HG02623 (cell line): Measurements from ENCODE around the gene PRKACA.
A peak's percentile ranks its signal among the peaks of the same experiment; 100 is the strongest.

ENCODE experiments used
- ATAC-seq: cut with Tn5 transposase; IDR thresholded peaks from one replicate; pipeline ENCODE4 v1.9.1; 2021; ENCODE audit warnings: moderate library complexity; ENCODE audit not compliant: unreplicated experiment

PRKACA gene

DNA sequence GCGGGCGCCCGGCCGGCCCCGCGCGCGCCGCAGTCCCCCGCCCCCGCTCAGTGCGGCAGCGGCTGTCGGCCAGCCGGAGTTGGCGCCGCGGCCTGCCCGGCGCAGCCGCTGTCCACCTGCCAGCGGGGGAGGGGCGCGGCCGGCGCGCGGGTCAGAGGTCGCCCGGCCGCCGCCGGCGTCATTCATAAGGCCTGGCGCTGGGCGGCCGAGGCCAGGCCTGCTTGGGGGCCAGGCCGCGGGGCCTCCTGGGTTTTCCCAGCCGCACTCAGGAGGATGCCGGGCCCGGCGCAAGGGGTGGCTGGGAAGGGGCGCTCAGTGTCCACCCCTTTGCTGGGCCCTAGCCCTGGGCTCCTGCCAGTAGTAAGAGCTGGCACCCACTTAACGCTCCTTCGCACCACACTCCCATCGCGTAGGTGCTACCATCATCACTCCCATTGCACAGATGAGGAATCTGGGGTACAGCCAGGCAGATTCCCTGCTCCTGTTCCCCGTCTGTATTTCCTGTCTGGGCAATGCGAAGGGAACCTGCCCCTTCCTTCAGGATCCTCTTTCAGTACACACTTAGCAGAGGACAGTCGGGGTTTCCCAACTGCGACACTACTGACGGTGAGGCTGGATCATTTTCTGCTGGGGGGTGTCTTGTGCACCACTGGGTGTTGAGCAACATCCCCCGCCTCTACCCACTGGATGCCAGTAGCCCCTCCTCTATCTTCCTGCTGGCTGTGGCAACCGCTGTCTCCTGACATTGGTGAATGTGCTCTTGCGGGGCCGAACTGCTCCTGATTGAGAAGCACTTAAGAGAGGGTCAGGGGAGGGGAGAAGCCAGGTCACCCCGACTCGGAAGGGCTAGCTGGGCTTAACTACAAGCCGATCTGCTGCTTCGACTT is 846 bp upstream of the PRKACA start:
- peak; percentile 27 for ATAC-seq

DNA sequence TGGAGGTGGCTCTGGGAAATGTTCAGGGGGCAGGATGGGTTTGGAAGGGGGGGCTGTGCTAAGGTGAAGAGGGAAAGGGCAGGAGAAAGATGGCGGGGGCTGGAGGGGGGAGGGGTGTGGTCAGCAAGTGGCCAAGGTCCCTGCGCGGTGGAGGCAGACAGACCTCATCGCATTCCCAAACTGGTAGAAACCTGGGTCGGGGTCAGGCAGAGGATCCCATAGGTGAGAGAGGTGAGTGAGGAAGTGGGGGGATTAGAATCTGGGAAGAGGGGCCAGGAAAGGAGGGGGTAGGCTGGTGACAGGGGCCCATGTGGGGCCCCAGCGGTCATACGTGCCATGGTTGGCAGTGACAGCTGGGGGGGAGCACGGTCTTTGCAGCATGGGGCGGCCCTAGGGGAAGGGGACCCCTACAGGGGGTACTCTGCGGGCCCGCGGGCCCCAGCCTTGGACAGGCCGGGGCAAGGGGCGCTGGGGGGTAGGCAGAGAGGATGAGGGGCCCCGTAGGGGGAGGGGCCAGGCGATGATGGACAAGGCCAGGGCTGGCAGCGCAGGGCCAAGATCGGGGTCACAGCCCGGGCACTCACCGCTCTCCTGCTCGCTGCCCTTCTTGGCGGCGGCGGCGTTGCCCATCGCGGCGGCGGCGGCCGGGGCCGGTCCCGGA is 514 bp downstream of the PRKACA start:
- peak; percentile 4 for ATAC-seq

DNA sequence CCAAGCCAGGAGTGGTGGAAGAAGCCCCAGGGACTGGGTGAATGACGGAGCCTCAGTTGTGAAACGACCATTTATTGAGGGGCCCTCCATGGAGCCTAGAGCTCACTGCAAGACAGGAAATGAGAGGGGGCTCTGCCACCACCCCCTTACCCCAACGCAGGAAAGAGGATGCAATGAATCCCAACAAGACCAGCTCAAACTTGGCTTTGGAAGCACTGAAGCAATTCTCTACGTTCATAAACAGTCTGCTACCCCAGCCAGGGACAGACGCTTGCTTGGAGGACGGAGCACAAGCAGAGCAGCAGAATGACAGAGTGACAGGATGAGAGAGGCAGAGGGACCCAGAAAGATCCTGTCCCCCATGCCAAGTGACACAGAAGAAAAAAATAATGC is 1.0 kb downstream of the PRKACA start:
- ATAC-seq, result no peak

DNA sequence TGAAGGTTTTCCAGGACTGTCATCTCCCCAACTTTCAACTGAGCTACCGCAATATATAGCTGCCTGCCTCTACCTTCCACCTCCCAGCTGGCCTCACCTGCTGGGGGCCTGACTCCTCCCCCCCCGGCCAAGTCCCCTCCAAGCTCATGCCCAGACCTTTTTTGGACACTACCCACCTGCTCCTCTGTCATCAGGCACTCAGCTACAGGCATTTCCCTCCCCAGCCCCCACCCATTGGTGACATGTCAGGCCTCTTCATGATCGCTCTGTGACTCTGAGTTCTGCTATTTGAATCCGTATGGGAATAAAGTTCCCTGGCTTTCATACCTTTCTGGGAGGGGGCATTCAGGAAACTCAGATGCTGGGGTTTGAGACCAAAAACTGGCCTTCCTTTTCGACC is 1.8 kb downstream of the PRKACA start:
- no peak for ATAC-seq

DNA sequence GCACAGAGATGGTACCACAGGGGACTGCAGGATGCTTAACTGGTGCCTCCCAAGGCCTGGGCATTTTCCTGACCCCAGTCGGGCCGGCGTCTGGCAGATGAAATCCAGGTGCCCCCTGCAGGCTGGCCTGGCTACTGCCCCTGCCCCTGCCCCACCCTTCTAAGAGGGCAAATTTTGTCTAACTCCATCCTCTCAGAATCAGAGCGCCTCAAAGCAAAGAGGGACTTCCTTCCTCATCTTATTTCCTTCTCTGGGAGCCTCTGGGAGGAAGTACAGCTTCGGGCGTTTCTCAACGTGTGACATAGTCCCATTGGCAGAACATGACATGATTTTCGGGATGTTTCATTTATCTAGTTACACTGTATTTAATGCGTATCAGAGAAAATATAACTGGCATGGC is 2.7 kb downstream of the PRKACA start:
- no peak for ATAC-seq

DNA sequence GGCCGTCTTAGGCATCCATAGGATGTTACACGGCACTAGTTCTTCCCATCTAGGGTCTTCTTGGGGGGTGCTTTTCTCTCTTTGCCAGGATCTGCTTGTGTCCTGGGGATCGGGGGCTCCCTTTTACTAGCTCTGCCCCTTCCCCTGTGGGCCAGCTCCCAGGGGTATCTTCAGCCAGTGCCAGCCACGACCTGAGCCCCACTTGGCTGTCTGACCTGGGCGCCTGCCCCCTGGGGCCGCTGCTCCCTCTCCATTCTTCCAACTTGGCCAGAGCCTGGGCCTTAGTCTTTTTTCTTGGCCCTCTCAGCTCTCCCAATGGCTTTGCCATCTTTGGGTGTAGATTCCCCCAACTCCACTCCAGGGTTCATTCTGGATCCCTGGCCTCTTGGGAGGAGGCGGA is 3.1 kb downstream of the PRKACA start:
- ATAC-seq, result no peak

DNA sequence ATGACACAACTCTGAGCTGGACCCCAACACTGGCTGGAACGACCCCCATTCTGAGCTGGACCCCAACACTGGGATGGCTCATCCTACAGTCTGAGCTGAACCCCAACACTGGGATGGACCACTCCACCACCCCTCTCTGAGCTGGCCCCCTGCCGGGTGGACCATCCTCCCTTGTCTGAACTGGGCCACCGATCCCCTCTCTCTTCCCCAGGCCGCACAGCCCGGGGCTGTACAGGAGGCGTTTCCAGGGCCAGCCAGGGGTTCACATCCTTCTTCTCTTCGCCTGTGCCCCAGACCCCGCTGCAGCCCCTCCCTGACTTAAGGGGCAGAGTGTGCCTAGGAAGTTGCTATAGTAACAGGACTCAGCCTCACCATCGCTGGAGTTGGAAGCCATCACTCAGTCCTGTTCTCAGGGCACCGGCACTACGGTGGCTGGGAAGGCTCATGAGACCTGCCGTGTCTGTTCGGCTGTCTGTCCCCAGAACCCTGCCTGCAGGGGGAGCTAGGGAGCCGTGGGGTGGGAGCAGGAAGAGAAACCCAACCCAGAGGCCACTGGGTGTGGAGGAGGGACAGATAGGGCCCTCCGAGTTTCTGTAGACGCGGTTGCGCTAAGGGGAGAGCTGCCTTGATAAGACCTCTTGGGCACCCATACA is 3.7 kb downstream of the PRKACA start:
- no peak for ATAC-seq

DNA sequence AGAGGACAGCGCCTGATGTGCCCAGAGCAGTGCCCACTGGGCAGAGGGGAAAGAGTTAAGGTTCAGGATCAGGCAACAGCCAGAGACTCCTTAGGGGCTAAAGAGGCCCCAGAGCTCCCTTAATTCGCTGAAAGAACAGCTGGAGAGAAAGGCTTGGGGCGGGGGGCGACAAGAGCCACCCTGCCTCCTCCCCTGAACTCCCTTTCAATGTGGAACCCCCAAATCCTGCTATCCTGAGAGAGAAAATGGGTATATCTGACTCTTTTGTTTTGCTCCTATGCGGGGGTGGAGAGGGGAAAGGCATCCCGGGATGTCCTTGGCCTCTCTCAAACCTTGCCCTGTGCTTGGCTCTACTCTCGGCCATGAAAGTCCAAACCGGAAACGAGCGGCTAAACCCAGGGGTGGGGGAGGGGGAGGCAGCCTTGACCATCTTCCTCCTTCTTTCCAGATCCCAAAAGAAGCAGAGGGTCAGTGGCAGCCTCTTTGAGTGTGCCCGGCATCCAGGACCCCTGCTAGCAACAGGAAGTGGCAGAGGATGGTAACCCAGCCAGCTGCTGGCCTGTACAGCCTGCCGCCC is 4.7 kb downstream of the PRKACA start:
- no peak for ATAC-seq

DNA sequence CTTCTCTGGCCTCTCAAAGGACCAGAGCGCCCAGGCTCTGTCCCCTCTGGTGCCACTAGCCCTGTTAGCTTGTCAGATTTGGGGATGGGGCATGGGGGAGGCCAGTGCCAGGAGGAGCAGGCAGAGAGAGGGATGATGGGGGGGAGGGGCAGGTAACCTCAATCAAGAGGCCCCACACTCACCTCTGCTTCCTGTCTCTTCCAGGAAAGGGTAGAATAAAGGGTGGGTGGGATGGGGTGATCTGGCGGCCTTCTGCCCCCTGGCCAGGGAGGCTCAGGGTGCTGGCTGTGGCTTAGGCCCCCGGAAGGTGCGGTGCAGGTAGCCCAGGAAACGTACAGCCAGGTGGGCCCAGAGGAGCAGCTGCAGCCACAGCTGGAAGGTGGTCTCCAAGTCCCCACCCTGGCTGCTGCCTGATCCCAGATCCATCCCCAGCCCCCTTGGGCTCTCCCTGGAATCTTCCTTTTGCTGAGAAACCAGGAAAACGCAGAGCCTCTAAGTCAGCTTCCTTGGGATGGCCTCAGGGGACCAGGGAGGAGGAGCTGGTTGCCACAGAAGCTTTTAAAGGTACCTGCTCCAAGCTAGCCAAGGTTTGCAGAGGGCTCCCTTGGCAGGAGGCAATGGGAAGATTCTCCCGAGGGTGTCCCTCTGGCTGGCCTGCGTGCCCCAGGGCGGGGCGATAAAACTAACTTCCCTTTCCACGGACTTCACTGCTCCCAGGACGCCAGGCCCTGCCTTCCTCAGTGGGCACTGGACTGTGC is 5.3 kb downstream of the PRKACA start:
- no peak for ATAC-seq

DNA sequence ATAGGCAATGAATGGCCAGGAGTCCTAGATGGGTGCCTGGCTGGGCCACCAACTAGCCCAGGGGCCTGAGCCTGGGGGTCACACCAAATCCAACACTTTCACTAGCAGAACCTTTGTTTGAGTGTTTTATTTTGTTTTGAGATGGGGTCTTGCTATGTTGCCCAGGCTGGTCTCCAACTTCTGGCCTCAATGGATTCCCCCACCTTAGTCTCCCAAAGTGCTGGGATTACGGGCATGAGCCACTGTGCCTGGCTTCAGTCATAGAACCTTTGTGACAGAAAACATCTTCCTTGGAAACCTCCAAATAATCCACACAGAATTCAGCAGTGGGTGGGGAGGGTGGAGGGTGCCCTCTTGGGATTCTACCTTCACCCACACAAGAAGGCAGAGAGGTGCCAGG is 6.1 kb downstream of the PRKACA start:
- no peak for ATAC-seq

DNA sequence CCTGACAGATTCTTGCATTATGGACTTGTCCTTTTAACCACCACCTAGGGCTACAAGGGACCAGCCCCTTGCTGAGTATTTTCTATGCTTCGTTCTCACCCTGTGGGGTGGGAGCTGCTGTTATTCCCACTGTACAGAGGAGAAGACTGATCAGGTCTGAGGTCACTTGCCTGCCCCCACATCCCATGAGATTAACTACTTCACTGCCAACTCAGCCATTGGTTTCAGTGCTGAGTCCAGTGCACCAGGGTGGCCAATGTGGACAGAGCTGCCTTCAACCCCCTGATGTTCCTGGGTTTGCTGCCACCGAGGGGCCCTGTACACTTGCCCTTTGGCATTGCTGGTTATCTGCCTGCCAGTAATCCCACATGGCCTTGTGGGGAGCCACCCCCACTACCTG is 6.9 kb downstream of the PRKACA start:
- no peak for ATAC-seq

DNA sequence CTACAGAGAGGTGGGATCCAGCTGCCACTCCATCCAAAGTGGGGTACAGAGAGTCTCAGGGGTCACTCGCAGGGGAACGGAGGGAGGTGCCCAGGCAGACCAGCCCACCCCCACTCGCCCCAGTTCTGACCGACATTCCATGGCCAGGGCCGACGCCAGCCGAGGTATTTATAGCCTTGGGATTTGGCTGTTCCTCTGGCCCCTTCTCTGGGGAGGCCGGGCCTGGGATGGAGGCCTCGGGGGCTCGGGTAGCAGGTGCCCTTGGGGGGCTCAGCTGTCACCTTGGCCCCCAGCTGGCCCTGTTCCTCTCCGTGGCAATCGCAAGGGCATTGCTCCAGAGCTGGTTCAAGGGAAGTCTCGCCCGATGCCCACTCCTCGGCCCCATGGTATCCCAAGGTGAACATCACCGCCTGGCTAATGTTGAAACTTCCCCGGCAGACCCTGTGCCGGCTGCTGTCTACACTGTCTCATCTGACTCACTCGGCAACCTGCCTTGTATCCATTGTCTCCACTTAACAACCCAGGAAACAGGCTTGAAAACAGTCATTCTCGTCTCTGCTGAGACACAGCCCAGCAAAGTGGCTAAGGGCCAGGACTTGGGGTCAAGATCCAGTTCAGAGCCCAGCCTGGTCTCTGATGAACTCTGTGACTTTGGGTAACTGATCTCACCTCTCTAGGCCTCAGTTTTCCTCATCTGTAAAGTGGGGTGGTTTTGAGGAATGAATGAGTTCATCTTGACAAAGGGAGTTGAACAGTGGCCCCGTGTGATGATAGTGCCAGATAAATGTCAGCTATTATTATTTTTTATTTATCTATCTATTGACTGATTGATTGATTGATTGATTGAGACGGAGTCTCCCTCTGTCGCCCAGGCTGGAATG is 9.7 kb downstream of the PRKACA start:
- no peak for ATAC-seq

DNA sequence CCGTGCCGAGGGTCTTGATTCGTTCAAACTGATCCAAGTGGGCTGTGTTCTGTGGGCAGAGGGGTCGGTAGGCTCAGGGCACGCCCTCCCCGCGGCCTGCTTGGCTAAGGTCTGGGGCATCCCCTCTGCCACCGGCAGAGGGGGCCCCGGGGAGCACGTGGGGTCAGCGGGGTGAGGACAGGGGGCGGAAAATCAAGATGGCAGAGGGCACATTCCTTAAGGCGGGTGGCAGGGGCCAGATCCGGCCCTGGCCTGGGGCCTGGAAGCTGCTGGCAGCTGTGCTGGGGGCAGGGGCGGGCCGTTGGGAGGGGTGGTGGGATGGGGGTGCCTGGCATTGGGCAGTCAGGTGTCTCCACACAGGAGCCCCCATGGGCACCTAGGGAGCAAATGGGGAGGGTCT is 10.7 kb downstream of the PRKACA start:
- ATAC-seq, result no peak

DNA sequence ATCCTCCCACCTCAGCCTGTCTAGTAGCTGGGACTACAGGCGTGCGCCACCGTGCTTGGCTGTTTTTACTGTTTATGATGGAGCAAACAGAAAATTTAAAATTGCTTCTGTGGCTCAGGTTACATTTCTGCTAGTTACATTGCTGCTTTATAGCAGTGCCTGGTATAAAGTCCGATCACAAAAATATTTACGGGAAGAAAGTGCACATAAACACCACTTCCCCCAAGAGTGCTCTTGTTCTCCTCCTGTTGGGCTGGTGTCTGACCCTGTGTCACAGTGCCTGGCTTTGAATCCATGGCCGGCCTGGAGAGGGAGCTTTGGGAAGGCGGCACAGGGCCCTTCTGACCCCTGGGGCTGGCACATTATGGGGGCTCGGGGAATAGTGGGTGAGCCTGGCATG is 11.9 kb downstream of the PRKACA start:
- ATAC-seq, result no peak

DNA sequence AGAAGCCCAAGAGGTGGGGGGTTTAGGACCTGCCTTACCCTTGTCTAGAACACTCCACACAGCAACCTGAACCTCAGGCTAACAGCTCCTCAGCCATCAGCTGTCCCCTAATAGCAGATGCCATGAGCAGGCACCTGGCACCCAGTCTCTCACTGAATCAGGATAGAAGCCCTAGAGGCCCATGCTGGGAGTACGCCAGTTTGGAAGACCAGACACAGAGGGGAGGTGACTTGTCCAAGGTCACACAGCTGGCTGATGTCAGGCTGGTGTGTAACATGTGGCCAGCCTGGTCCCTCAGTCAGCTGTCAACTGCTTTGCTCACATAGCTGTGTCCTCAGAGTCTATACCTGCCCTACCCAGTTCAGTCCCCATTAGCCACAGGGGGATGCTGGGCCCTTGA is 14.3 kb downstream of the PRKACA start:
- no peak for ATAC-seq

DNA sequence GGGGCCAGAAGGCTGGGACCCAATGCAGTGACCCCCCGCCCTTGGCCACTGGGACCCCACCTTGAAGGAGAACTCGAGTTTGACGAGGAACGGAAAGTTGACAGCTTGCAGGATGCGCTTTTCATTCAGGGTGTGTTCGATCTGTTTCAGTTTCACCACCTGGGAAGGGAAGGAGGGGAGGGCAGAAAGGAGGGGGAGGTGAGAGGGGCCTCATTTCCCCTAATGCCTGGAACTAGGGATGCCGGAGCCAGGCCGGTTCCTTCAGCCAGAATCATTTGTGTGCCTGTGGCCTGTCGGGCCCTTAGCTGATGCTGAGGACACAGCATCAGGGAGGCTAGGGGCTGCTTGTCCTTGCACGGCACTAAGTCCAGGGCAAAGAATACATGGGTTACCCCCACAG is 14.8 kb downstream of the PRKACA start:
- ATAC-seq, result no peak

DNA sequence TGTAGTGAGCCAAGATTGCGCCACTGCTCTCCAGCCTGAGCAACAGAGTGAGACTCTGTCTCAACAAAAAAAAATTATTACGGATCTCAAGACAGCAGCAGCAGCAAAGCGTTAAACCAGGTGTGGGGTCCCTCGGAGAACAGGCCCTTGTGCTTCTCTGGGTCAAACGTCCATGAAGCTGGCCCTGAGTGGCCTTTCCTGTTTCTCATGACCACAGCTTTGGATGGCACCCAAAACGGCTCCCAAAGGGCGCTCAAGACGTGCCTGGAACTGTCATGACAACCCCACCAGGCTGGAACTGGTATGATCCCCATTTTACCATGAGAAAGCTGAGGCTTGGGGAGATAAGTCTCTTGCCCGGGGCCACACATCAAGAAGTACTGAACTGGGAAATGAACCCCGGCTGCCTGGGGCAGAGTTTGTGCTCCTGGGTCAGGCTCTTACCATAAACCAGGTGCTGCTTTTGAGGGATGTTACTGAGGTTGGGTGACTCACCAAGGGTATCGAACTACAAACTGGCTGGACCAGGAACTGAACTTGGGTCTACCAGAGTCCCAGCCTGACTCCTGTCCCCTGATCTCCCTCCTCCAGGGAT is 15.4 kb downstream of the PRKACA start:
- ATAC-seq, result no peak

DNA sequence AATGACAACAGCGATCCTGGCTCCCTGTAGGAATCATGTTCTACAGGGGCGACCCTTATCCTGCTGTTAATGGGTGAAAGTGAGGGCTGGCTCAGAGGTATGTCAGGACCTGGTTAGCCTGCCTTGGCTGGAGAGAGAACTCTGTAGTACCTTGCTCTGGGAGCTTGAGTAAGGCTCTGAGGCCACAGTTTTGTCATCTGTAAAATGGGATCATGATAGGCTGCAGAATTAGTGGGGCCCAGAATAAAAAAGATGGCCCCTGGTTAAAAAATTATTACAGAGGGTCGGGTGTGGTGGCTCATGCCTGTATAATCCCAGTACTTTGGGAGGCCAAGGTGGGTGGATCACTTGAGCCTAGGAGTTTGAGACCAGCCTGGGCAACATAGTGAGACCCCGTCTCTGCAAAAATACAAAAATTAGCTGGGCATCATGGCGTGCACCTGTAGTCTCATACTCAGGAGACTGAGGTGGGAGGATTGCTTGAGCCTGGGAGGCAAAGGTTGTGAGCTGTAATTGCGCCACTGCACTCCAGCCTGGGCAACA is 16.5 kb downstream of the PRKACA start:
- no peak for ATAC-seq

DNA sequence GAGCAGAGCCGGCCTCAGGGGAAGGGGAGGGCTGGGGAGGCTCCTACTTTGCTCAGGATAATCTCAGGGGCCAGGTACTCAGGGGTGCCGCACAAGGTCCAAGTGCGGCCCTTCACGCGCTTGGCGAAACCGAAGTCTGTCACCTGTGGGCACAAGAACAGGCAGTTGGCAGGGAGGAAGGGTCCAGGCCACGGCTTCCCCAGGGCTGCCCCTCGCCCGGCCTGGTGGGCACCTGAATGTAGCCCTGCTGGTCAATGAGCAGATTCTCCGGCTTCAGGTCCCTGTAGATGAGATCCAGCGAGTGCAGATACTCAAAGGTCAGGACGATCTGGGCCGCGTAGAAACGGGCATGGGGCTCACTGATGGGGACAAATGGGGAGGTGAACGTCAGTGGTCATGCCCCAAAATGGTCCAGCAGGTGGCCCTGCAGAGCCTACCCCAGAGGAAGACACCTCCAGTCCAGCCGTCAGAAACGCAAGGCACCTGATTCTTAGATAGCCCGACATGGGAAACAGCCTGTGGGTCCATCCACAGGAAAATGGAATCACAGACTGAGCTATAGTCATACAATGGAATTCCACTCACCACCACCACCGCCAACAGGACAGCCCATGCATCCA is 19.9 kb downstream of the PRKACA start:
- no peak for ATAC-seq
